ENCODE results near the gene INCENP. TPM values are rescaled to one million over a fixed set of nuclear protein-coding genes. Genes with fewer than 3 reads are reported as not detected.

INCENP gene
- total RNA-seq, 6 experiments from 2014 or later: 32.3 to 60.0 (median 54.1) TPM

GRCh38 chr11:62133328-62134065 lies 9.7 kb downstream of the INCENP start:
- H3K27me3 Mint-ChIP-seq (ENCODE audit: insufficient read depth): peaks cover 1% of the 10 kb centered on the region; the same call in 1 of the 2 replicates
- H3K36me3 Mint-ChIP-seq (ENCODE audit: low read depth): peaks cover 15% of the 10 kb centered on the region; the same call in 1 of the 2 replicates
- peaks cover 17% of the 10 kb centered on the region for H3K4me1 Mint-ChIP-seq (ENCODE audit: low read depth)
- H3K9me3 Mint-ChIP-seq: no peaks in the 10 kb centered on the region
- TF ChIP-seq CTCF (IDR thresholded peaks at IDR 0.05): no peak
- H3K4me3 Mint-ChIP-seq: no peak overlapping the region
- H3K27ac Mint-ChIP-seq: no peak overlapping the region
- no peak for DNase-seq

GRCh38 chr11:62137276-62137861 lies 13.6 kb downstream of the INCENP start:
- no peak for TF ChIP-seq CTCF (IDR thresholded peaks at IDR 0.05)
- DNase-seq: no peak
- Mint-ChIP-seq H3K9me3 (no peaks in the 10 kb centered on the region), H3K27me3 (ENCODE audit: insufficient read depth) (no peaks in the 10 kb centered on the region; the same call in 1 of the 2 replicates), H3K27ac (no peak overlapping the region), H3K36me3 (ENCODE audit: low read depth) (peaks cover 4% of the 10 kb centered on the region; the same call in 1 of the 2 replicates), H3K4me3 (no peak overlapping the region), H3K4me1 (ENCODE audit: low read depth) (peaks cover 6% of the 10 kb centered on the region)

GRCh38 chr11:62137881-62138629 lies 14.2 kb downstream of the INCENP start:
- Mint-ChIP-seq H3K27me3 (ENCODE audit: insufficient read depth) (no peaks in the 10 kb centered on the region; the same call in 1 of the 2 replicates), H3K36me3 (ENCODE audit: low read depth) (no peaks in the 10 kb centered on the region; the same call in 1 of the 2 replicates), H3K27ac (no peak overlapping the region), H3K4me3 (no peak overlapping the region), H3K4me1 (ENCODE audit: low read depth) (no peaks in the 10 kb centered on the region; the same call in 1 of the 2 replicates), H3K9me3 (no peaks in the 10 kb centered on the region)
- DNase-seq: no peak
- TF ChIP-seq CTCF (IDR thresholded peaks at IDR 0.05): no peak

GRCh38 chr11:62138630-62139425 lies 15.0 kb downstream of the INCENP start:
- H3K27me3 Mint-ChIP-seq (ENCODE audit: insufficient read depth): no peaks in the 10 kb centered on the region; the same call in 1 of the 2 replicates
- no peak for DNase-seq
- H3K36me3 Mint-ChIP-seq (ENCODE audit: low read depth): no peaks in the 10 kb centered on the region; the same call in 1 of the 2 replicates
- no peaks in the 10 kb centered on the region for H3K4me1 Mint-ChIP-seq (ENCODE audit: low read depth)
- H3K9me3 Mint-ChIP-seq: no peaks in the 10 kb centered on the region
- no peak overlapping the region for H3K27ac Mint-ChIP-seq
- H3K4me3 Mint-ChIP-seq: no peak overlapping the region
- no peak for TF ChIP-seq CTCF (IDR thresholded peaks at IDR 0.05)
